GM19328 (cell line): ENCODE data around the gene SOCS3.

Experiments used
- ATAC-seq: cut with Tn5 transposase; IDR thresholded peaks from one replicate; pipeline ENCODE4 v1.9.1; 2021; ENCODE audit warnings: mild to moderate bottlenecking, moderate library complexity; ENCODE audit not compliant: unreplicated experiment

The SOCS3 gene, protein sequence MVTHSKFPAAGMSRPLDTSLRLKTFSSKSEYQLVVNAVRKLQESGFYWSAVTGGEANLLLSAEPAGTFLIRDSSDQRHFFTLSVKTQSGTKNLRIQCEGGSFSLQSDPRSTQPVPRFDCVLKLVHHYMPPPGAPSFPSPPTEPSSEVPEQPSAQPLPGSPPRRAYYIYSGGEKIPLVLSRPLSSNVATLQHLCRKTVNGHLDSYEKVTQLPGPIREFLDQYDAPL

DNA sequence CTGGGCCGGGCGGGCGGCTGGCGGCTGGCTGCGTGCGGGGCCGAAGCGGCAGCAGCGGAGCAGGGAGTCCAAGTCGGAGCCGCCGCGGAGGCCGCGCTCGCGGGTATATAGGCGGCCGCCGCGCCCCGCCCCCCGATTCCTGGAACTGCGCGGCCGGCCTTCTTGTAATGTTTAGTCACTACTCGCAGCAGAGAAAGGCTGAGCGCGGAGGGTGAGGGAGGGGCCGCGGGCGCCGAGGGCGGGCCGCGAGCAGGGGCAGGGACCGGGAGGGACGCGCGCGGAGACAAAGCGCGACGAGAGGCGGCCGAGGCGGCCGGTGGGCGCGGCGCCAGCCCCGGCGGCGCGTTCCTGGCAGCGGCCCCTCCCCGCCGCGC, at the start of gene SOCS3:
SOCS3 (minus strand) TSS at position 81 of the 374 bp plus-strand sequence. CDS start 982 bp downstream, outside the sequence.
- ATAC-seq = no peak

DNA sequence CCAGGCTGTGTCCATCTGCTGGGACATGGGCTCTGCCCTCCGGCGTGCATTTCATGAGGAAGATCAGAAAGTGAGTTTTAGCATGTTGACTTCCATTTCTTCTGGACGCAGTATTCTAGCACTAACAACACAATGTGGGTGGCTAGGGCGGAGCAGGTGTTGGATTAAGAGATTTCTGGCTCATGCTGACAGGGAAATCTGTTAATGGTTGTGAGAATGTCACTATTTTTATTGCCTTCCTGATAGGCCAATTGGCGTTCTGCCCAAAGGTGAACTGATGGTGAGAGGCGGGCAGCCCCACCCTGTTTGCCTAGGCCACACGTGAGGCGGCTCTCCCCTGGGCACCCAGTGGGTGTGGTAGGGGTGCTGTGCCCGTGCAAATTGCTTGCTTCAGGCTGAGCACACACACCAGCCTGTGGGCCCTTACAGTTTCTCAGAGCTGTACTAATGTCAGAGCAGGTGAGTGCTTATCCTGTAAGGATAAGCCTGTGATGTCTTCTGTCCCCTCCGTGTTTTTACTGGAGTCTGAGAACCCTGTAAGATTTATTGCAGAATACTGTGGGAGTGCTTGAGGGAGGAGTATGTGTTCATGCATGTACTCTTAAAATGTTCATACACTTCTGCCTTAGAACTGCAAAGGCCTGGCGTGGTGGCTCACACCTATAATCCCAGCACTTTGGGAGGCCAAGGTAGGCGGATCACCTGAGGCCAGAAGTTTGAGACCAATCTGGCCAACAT, 49.5 kb upstream of the SOCS3 start:
- no peak for ATAC-seq

DNA sequence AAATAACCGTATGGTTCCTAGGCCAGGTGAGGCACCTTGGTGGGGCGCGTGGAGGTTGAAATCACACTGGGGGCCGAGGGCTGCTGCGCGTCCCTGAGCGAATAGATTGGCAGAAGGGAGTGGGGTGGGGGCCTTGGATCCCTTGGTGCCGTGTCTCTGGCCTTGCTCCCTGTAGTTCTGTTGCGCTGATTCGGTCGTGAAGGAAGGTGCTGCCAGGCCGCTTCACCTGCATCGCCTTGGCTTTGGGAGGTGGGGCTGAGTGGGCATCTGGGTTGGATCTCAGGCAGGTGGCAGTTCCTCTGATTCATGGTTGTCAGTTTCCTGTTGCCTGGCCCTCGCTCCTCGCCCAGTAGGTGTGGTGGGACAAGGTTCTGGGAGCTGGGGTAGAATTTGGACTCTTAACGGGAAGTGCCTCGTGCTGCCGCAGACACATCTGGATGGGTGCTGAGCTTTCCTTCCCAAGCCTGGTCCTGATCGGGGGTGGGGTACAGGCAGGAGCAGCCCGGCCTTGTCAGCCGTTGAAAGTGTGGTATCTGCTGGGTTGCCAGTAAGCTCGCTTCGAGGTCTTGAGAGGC, 48.7 kb upstream of the SOCS3 start:
- no peak for ATAC-seq

DNA sequence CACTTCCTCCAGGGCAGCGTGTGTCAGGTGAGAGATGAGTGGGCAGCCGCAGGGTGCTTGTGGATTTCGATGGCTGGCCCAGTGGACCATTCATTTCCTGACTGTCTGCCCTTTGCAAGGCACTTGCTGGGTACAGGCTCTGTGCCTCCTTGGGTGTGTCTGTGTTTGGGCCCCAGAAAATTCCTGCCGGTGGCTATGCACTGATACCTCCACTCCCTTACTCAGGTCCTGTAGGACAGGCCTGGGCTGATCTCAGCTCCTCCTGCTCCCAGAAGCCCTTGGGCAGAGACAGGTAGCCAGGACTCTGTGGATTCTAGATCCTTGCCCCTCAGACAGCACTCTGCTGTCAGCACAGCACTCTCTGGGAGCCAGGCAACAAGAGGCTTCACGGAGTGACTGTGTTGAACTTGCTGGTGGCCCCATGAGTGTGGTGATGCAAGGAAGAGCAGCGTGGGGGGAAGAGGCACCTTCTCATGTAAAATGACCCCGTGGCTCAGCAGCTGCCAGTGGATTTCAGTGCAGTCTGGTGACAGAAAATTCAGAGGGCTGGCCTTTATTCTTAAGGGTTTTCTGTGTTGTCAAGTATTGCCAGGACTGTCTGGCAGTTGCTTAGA, 47.6 kb upstream of the SOCS3 start:
- no peak for ATAC-seq

DNA sequence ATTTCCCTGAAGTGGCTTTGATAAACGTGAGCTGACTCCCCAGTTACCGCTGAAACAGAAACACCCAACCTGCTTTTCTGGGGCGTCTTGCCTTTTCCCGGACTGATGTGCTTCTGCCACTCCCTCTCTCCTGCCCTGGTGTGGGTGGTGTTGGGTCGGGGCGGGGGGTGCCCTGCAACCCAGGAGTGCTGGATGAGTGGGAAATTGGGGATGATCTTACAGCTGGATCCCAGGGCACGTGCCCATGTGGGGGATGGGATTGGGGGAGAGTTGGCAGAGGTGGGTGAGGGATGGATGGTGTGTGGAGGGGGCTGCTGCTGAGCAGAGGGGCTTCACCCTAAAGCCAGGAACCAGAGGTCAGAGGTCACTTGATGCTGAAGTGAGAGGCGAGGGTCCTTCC, 47.0 kb upstream of the SOCS3 start:
- ATAC-seq = no peak

DNA sequence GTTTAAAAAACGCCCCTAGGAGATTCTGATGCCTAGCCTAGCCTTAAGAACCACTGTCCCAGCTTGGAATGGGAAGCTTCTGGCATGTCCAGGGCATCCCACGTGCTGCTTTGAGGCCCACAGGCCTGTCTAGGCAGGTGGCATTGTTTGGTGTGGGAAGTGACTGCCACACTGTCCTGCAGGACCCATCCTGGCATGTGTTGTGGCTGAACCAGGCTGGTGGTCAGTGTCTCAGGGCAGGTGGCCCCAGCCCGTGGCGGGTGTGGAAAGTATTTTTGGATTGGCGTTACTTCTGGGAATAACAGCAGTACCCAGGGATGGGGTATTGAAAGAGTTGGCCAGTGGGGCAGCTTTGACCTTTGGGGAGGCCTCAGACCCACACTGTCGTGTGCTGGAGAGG, 46.5 kb upstream of the SOCS3 start:
- ATAC-seq = no peak

DNA sequence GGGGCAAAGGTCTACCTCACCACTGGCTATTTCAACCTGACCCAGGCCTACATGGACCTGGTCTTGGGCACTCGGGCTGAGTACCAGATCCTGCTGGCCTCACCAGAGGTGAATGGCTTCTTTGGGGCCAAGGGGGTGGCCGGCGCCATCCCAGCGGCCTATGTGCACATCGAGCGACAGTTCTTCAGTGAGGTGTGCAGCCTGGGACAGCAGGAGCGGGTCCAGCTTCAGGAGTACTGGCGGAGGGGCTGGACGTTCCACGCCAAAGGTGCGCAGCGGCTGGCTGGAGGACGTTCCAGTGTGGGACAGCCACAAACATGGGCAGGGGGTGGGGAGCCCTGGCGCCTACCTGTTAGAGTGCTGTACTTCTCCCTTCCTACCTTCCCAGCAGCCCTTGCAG, 43.9 kb upstream of the SOCS3 start:
- ATAC-seq = no peak

DNA sequence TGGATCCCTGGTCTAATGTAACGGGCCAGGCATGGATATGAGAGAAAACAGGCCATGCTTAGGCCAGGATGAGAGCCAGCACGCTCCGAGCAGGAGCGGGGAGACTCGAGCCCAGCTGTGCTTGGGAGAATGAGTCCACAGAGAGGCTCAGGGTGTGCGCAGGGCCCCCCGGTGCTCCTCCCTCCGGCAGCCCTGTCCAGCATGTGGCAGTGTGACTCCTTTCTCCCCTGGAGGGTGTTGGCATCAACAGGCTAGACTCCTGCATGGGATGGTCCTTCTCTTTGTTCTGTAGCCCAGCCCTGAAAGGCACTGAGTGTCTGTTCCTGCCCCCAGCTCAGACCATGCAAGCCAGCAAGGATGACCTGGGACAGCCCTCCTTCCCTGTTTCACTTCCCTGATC, 42.0 kb upstream of the SOCS3 start:
- no peak for ATAC-seq

DNA sequence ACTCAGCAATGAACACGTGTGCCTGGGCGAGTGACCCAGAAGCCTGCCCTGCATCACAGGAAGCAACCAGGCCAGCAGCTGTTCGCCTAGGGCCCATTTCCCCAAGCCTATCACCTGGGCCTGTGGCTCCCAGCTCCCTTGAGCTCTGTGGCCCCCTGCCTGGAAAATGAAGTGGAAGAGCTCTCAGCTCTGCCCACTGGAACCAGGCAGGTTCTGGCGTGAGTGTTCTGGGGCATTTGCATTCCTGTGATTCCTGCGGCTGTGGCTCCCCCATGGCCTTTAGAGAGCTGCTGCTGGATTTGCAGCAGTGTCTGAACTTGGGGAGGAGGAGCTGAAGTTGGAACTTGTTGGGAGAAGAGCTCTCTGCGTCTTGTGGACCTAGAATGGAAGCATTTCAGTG, 41.4 kb upstream of the SOCS3 start:
- ATAC-seq = no peak

DNA sequence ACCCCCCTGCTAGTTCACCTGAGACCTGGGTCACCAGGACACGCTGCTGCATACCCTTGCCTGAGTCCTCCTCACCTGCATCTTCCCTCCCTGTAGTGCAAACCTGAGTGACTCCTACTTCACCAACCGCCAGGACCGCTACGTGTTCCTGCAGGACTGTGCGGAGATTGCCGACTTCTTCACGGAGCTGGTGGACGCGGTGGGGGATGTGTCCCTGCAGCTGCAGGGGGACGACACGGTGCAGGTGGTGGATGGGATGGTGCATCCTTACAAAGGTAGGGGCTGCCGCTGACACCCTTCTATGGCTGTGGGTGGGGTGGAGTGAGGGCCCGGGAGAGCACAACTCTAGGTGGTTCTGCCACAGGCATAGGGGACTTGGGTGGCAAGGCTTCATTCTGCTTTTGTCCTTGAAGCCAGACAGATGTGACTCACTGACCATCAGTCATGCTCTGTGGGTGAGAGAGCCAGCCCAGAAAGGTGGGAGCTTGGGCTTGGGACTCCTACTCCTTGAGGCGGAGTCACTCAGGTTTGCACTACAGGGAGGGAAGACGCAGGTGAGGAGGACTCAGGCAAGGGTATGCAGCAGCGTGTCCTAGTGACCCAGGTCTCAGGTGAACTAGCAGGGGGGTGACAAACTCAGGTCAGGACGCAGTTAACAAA, 40.8 kb upstream of the SOCS3 start:
- ATAC-seq = no peak

DNA sequence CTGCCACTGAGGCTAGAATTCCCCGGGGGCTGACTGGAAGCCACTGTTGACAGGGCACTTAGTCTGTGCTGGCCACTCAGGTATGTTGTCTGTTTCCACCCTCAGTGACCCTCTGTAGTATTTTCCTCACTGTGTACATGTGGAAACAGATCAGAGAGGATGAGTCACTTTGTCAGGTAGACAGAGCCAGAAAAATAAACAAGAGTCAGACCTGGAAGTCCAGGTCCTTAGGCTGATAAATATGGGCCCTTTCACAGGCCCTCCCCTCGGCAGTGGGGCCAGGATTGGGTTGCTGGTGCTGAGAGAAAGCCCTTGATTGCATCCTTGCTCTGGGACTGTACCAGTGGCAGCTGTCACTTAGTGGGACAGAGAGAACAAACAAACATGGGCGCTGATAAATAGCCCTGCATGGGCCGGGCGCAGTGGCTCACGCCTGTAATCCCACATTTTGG, 39.8 kb upstream of the SOCS3 start:
- ATAC-seq = no peak

DNA sequence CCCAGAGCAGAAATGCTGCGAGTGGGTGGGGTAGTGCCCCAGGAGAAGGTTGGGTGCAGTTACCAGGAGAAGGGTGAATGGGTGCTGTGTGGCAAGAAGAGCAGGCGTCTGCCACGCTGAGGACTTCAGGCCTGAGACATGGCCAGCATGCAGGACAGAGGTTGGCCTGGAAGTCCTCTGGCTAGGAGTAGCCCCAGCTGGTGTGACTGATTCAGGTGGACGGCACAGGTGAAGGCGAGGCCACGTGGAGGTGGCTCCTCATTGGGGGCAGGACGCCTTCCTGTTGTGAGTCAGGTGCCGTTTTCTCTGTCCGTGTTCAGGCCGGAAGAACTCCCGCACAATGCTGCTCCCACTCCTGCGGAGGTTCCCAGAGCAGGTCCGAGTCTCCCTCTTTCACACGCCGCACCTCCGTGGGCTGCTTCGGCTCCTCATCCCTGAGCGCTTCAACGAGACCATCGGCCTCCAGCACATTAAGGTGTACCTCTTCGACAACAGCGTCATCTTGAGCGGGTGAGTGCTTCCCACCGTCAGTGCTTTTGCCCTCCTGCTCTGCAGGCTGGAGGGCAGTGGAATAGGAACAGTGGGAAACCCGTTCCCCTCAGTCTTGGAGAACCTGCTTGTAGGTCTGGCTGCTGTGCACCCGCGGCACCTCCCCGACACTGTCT, 39.3 kb upstream of the SOCS3 start:
- ATAC-seq = no peak

DNA sequence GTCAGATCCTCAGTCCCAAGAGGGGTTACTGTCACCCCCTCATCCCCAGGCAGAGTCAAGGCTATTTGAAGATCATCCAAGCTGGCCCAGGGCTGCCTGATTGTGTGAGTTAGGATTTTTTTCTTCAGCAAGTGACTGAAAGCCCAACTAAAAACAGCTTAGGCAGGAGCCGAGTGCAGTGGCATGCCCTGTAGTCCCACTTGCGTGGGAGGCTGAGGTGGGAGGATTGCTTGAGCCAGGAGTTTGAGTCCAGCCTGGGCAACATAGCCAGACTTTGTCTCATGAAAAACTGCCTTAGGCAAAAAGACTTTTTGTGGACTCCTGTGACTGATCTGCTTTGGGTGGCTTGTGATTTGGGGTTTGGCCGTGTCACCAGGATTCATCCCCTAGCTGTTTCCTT, 38.5 kb upstream of the SOCS3 start:
- no peak for ATAC-seq

DNA sequence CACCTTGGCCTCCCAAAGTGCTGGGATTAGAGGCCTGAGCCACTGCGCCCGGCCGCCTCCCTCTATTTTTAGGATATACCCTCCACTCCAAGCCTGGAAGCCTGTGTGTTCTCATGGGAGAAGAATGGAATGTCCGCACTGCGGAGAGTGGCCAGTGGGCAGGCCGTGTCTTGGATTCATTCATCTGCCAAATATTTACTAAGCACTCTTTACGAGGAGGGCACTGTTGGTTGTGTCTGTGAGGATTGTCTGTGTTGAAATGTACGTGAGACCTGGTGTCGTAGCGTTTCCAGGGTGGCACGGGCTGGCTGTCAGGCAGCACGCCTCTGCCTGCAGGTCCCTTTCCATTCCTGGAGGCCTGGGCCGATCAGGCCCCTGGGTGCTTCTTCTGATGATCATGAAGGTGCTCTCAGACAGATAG, 37.8 kb upstream of the SOCS3 start:
- ATAC-seq = no peak

DNA sequence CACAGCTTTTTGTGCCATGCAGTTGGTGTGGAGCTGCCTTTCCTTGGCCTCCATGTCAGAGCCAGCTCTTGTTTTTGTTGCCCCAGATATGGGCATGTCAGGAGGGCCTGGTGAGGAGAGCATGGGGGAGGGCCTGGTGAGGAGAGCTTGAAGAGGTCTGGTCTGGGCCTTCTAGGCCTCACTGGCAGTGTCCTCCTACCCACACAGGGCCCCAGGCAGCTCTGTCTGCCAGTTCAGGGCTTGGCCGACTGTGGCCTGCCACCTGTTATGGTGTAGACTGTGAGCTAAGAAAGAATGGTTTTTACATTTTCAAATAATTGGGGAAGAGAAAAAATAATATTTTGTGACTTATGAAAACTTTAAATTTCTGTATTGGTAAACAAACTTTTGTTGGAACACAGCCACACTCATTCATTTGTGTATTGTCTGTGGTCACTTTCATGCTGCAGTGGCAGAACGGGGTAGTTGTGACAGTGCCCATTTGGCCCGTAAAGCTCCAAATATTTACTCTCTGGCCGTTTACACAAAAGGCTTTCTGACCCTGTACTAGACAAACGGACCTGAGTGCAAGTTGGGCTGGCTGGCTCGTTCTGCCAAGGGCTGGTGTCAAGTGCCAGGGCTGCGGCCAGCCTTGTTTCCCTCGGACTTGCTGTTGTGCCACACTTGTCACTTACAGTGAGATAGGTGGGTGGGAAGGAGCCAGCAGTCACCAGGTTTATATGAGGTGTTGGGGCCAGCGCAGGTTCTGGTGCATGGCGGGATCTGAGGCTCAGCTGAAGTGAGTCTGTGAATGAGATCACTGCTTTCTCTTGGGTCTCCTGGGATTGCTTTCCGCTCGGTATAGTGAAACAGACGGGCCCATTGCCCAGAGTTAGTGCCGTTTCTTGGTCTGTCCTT, 36.8 kb upstream of the SOCS3 start:
- no peak for ATAC-seq

DNA sequence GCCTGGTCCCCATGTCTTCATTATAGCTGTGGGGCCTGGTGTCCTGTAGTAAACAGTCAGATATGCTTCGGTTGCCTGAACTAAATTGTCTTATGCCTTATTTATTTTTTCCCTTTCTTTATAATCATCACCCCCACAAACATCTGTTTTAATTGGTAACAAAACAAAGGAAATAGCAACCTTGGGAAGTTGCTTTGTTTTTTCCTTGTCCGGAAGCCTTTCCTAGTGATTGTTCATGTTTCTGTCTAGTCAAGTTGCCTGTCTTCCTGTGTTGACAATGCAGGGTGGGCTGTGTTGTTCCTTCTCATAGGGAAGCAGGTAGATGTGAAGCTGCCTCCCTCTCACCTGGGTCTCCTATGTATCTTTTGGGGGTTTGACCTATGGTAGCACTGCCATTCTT, 35.3 kb upstream of the SOCS3 start:
- ATAC-seq = no peak

DNA sequence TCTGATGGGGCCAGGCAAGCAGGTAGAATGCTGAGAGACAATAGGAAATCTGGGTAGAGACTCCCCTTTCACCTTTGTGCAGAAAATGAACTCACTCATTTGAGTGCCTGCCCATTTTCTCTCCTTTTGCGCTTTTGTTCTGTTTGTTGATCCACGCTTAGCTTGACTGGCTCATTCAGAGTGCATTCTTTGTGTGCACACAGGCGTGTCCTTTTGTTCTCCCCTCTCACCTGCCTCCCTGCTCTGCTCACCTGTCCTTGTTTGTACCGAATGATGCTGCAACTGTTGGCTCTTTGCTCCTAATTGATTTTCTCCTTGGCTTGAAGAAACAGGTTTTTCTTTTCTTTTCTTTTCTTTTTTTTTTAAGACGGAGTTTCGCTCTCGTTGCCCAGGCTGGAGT, 34.3 kb upstream of the SOCS3 start:
- ATAC-seq = no peak

DNA sequence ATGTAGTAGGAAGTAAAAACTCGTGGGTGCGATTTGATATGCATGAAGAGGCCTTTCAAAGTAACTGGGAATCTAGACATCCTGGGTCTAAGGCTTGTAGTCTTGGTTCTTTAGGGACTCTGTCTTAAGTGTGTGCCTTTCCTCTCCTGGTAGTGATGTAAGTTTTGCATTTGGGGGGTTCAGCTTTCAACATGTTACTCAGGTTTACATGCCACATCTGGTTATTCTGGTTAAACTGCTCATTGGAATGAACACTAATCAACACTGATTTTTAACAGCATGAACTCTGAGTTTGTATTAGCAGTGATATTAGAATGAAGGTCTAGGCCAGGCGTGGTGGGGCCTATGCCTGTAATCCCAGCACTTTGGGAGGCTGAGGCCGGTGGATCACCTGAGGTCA, 33.7 kb upstream of the SOCS3 start:
- no peak for ATAC-seq

DNA sequence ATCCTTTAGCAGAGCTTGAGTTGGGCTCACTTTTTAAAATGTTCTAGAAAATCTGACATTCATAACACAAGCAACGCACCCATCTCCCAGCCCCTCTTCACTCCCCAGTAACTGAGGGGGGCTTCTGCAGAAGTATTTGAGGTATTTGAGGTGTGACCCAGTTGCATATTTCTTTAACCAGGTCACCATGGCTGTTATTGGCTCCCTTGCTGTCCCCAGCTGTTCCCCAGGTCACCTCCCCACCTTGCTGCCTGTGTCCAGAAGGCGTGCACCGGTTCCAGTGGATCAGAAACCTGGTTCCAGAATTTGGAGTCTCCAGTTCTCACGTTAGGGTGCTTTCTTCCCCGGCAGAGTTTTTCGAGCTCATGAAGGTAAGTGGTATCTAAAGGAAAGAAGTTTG, 32.4 kb upstream of the SOCS3 start:
- no peak for ATAC-seq

DNA sequence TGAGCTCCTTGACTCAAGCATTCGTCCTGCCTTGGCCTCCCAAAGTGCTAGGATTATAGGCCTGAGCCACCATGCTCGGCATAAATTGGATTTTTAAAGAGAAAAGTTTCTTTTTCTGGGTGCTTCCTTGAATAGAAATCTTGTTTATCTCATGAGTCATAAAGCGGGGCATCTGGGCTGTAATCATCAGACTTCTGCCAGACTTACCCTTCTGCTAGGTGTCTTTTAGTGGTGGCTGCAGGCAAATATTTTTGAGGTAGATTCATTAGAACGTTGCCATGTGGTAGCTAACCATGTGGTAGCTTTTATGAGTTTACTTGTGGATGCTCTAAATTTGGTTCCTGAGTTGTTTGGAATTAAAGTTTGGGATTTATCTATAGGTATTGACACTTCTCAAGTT, 32.0 kb upstream of the SOCS3 start:
- no peak for ATAC-seq
